Suprapubic skin (tissue), 4 donors: Measurements from ENCODE around the gene RNF180. TPM values are rescaled to one million over a fixed set of nuclear protein-coding genes. Genes with fewer than 3 reads are reported as not detected.
A peak's percentile ranks its signal among the peaks of the same experiment; 100 is the strongest.

Source experiments
- DNase-seq, 2 donors: peaks; one replicate each; pipeline ENCODE4 v3.0.0-alpha.2; 2019; ENCODE audit warnings: low spot score in 2 of 2
- H3K27ac ChIP-seq: fragments of 200-600 bp; sonication (generic); one replicate; pipeline ENCODE4 v1.5.1; 2019
- H3K27me3 ChIP-seq: fragments of 200-600 bp; sonication (generic); one replicate; pipeline ENCODE4 v1.5.1; 2019
- H3K36me3 ChIP-seq: fragments of 200-600 bp; sonication (generic); one replicate; pipeline ENCODE4 v1.5.1; 2019
- H3K4me1 ChIP-seq: fragments of 200-600 bp; sonication (generic); one replicate; pipeline ENCODE4 v1.5.1; 2019
- H3K4me3 ChIP-seq: fragments of 200-600 bp; sonication (generic); one replicate; pipeline ENCODE4 v1.5.1; 2019; ENCODE audit warnings: mild to moderate bottlenecking
- H3K9me3 ChIP-seq: fragments of 200-600 bp; sonication (generic); one replicate; pipeline ENCODE4 v1.5.1; 2019
- EP300 ChIP-seq: sonication (generic); formaldehyde crosslinking; IDR thresholded peaks from one replicate; pipeline ENCODE4 v1.6.1; 2017; ENCODE audit warnings: antibody characterized with exemption
- POLR2A ChIP-seq, 2 donors: fragments of 450-650 bp; IDR thresholded peaks; one replicate each; pipeline ENCODE4 v1.6.1; 2017; ENCODE audit warnings: antibody characterized with exemption in 2 of 2, mild to moderate bottlenecking in 2 of 2, moderate library complexity in 2 of 2
- POLR2AphosphoS5 ChIP-seq, 3 donors: sonication (generic); formaldehyde crosslinking; IDR thresholded peaks; one replicate each; pipeline ENCODE4 v1.6.1; 2017; ENCODE audit warnings: antibody characterized with exemption in 3 of 3
- WGBS: methylation state at CpG from one replicate; pipeline ENCODE4 v1.1.5; 2018; 5-methylcytosine and 5-hydroxymethylcytosine counted together
- total RNA-seq, 4 donors: library from RNA; depleted of rRNA; stranded (reverse); fragments of >200 nt; gene quantifications; one replicate each; pipeline ENCODE4 v1.1.0, GENCODE V29; 2016
- TF ChIP-seq, protein P1 (sequence below), 2 donors: fragments of 200-600 bp in 1 of 2; fragments of 450-650 bp in 1 of 2; sonication (generic) in 1 of 2; IDR thresholded peaks; one replicate each; pipeline ENCODE4 v1.5.1; 2016 to 2019; ENCODE audit warnings: antibody characterized with exemption in 2 of 2, mild to moderate bottlenecking in 1 of 2, moderate library complexity in 1 of 2

RNF180 gene
- total RNA-seq, 4 donors from 2014 or later = 11.3 to 20.9 (median 17.0) TPM

- no peaks in the 10 kb centered on the region for H3K36me3 ChIP-seq
- H3K9me3 ChIP-seq = no peaks in the 10 kb centered on the region
- 42% methylated on average over 8 of the region's 8 CpGs for WGBS
- peaks cover 10% of the 10 kb centered on the region for H3K4me1 ChIP-seq
- no peaks in the 10 kb centered on the region for H3K27me3 ChIP-seq
- peak overlapping the region; percentile 52 for H3K27ac ChIP-seq
- no peak for DNase-seq
- no peak overlapping the region for H3K4me3 ChIP-seq
- TF ChIP-seq POLR2AphosphoS5 (IDR thresholded peaks at IDR 0.05) (no peak), EP300 (no peak), POLR2A (IDR thresholded peaks at IDR 0.05) (no peak)
- TF ChIP-seq, protein P1, sequence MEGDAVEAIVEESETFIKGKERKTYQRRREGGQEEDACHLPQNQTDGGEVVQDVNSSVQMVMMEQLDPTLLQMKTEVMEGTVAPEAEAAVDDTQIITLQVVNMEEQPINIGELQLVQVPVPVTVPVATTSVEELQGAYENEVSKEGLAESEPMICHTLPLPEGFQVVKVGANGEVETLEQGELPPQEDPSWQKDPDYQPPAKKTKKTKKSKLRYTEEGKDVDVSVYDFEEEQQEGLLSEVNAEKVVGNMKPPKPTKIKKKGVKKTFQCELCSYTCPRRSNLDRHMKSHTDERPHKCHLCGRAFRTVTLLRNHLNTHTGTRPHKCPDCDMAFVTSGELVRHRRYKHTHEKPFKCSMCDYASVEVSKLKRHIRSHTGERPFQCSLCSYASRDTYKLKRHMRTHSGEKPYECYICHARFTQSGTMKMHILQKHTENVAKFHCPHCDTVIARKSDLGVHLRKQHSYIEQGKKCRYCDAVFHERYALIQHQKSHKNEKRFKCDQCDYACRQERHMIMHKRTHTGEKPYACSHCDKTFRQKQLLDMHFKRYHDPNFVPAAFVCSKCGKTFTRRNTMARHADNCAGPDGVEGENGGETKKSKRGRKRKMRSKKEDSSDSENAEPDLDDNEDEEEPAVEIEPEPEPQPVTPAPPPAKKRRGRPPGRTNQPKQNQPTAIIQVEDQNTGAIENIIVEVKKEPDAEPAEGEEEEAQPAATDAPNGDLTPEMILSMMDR (IDR thresholded peaks at IDR 0.05) = no peak
Measured at GRCh38 chr5:64180661-64181343, 15.2 kb downstream of the RNF180 start.

DNA sequence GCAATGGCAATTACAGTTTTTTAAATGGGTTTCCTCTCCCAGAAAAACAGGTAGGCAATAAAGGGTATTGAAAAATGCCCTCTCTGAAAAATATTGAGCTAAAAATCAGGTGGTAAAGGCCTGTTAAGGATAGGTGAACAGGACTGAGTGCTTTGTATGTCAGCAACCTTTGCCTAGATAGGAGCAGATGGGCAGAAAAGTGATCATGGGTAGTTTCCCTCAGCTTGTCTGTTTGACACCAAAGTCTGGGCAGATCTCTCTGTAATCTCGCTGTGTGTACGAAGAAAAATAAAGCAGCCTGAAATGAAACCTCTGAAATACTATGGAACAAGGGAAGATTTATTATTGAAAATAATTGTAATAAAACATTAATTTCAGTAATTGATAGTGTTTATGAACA is 15.8 kb downstream of the RNF180 start:
- Histone ChIP-seq H3K9me3 (no peaks in the 10 kb centered on the region), H3K27ac (no peak overlapping the region), H3K36me3 (no peaks in the 10 kb centered on the region), H3K4me1 (peaks cover 10% of the 10 kb centered on the region), H3K27me3 (no peaks in the 10 kb centered on the region), H3K4me3 (no peak overlapping the region)
- 87% methylated on average over 2 of the region's 2 CpGs for WGBS
- no peak for TF ChIP-seq POLR2A (IDR thresholded peaks at IDR 0.05)
- TF ChIP-seq, protein P1 (IDR thresholded peaks at IDR 0.05) = no peak
- no peak for TF ChIP-seq POLR2AphosphoS5 (IDR thresholded peaks at IDR 0.05)
- TF ChIP-seq EP300 = no peak
- no peak for DNase-seq

- no peak overlapping the region for H3K27ac ChIP-seq
- WGBS = 100% methylated on average over 1 of the region's 1 CpG
Measured at GRCh38 chr5:64183956-64184355, 18.3 kb downstream of the RNF180 start.

DNA sequence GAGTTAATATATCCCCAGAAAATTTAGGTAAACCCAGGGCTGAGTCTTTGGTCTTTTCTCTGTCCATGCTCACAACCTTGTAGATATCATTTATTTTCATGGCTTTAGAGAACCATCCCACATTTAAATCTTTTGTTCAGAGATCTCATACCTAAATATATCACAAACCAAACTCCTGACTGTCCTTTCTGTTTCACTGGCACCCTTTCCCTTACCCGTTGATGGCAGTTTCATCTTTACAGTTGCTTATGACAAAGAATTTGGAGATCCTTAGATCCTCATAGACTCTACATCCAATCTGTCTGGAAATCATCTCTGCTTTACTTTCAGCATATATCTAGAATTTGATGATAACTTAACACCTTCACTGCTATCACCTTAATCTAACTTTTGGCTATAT is 19.2 kb downstream of the RNF180 start:
- DNase-seq = no peak
- Histone ChIP-seq H3K9me3 (no peaks in the 10 kb centered on the region), H3K27me3 (no peaks in the 10 kb centered on the region), H3K4me3 (no peak overlapping the region), H3K4me1 (peaks cover 10% of the 10 kb centered on the region), H3K27ac (no peak overlapping the region), H3K36me3 (no peaks in the 10 kb centered on the region)
- no peak for TF ChIP-seq POLR2AphosphoS5 (IDR thresholded peaks at IDR 0.05)
- TF ChIP-seq EP300 = no peak
- no peak for TF ChIP-seq POLR2A (IDR thresholded peaks at IDR 0.05)
- TF ChIP-seq, protein P1 (IDR thresholded peaks at IDR 0.05) = no peak
- WGBS = 86% methylated on average over 1 of the region's 1 CpG

More at GRCh38 chr5:64183956-64184355, 18.3 kb downstream of the RNF180 start:
- peaks cover 10% of the 10 kb centered on the region for H3K4me1 ChIP-seq
- no peaks in the 10 kb centered on the region for H3K9me3 ChIP-seq
- TF ChIP-seq POLR2AphosphoS5 (IDR thresholded peaks at IDR 0.05) (no peak), EP300 (no peak), POLR2A (IDR thresholded peaks at IDR 0.05) (no peak)
- TF ChIP-seq, protein P1 (IDR thresholded peaks at IDR 0.05) = no peak
- H3K4me3 ChIP-seq = no peak overlapping the region
- no peak for DNase-seq
- no peaks in the 10 kb centered on the region for H3K36me3 ChIP-seq
- no peaks in the 10 kb centered on the region for H3K27me3 ChIP-seq

GRCh38 chr5:64188776-64189175 is 23.1 kb downstream of the RNF180 start:
- no peak for DNase-seq
- Histone ChIP-seq H3K27me3 (no peaks in the 10 kb centered on the region), H3K27ac (no peak overlapping the region), H3K36me3 (no peaks in the 10 kb centered on the region), H3K4me3 (no peak overlapping the region), H3K4me1 (peaks cover 5% of the 10 kb centered on the region), H3K9me3 (no peaks in the 10 kb centered on the region)
- TF ChIP-seq, protein P1 (IDR thresholded peaks at IDR 0.05) = no peak
- TF ChIP-seq EP300 (no peak), POLR2A (IDR thresholded peaks at IDR 0.05) (no peak)
- WGBS = 100% methylated on average over 1 of the region's 1 CpG
